Ishikawa (cell line): ENCODE results near the gene CBX8.

Source experiments
- CEBPB ChIP-seq: IDR thresholded peaks from 2 replicates; pipeline ENCODE4 v1.6.1; 2012
- CREB1 ChIP-seq: IDR thresholded peaks from 2 replicates; pipeline ENCODE4 v1.6.1; 2012; ENCODE audit warnings: low read depth
- EGR1 ChIP-seq: IDR thresholded peaks from 2 replicates; pipeline ENCODE4 v1.6.1; 2012
- EP300 ChIP-seq: IDR thresholded peaks from 2 replicates; pipeline ENCODE4 v1.6.1; 2012; ENCODE audit warnings: borderline replicate concordance
- FOXM1 ChIP-seq: IDR thresholded peaks from 2 replicates; pipeline ENCODE4 v1.6.1; 2012; ENCODE audit warnings: low read depth, borderline replicate concordance
- NFIC ChIP-seq: IDR thresholded peaks from 2 replicates; pipeline ENCODE4 v1.6.1; 2012
- RAD21 ChIP-seq: IDR thresholded peaks from 2 replicates; pipeline ENCODE4 v1.6.1; 2012; ENCODE audit warnings: low read depth
- TAF1 ChIP-seq: IDR thresholded peaks from 2 replicates; pipeline ENCODE4 v1.6.1; 2012; ENCODE audit warnings: low read depth, mild to moderate bottlenecking
- TCF12 ChIP-seq: IDR thresholded peaks from 2 replicates; pipeline ENCODE4 v1.6.1; 2012; ENCODE audit warnings: low read depth
- TEAD4 ChIP-seq: IDR thresholded peaks from 2 replicates; pipeline ENCODE4 v1.6.1; 2012
- YY1 ChIP-seq: IDR thresholded peaks from 2 replicates; pipeline ENCODE4 v1.6.1; 2012; ENCODE audit warnings: low read depth
- ZBTB7A ChIP-seq: IDR thresholded peaks from 2 replicates; pipeline ENCODE4 v1.6.1; 2012; ENCODE audit warnings: low read depth
- TF ChIP-seq, protein P1 (sequence below): IDR thresholded peaks from 2 replicates; pipeline ENCODE4 v1.6.1; 2012
- TF ChIP-seq, protein P2 (sequence below): IDR thresholded peaks from 2 replicates; pipeline ENCODE4 v1.6.1; 2012
- TF ChIP-seq, protein P3 (sequence below): IDR thresholded peaks from 2 replicates; pipeline ENCODE4 v1.6.1; 2012; ENCODE audit warnings: low read depth, mild to moderate bottlenecking

The CBX8 gene

DNA sequence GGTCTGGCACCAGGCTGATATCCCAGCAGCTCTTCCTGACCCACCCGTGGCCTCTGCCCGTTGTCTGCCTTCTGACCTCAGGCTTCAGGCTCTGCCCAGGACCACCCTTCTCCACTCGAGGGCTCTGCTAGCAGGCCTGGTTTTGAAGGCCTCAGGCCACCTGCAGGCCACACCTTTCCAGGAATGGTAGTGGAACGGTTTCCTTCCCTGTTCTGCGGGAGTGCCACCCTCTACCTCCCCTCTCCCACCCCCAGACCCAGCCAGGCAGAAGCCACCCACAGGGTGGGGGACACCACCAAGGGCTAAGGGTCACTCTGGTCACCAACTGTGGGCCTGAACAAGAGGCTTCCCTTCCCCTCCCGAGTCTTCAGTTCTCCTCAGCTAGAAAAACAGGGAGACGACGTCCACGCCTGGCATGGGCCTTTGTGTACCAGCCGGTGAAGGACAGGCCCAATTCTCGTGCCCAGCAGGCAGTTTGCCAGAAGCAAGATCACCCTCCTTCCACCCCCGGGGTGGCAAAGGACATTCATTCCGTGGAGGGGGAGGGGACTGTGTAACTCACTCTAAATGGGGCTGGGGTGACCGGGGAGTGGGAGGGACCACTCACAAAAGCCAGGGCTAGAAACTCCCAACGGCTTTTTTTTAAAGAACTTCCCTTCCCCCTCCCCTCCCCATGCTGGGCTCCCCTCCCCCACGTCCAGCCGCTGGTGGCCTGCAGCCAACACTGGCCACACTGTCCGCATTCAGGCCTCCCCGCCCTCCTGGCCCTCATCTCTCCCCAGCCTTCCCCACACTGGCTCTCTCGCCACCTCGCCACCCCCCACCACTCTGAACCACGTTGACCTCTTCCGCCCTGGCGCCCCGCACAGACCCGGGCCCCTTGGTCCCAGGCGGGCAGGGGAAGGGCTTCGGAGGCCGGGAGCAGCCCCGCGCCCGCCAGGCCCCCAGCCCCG lies 34.7 kb upstream of the CBX8 start:
- TF ChIP-seq, protein P1, sequence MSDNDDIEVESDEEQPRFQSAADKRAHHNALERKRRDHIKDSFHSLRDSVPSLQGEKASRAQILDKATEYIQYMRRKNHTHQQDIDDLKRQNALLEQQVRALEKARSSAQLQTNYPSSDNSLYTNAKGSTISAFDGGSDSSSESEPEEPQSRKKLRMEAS, result peak; percentile 46
- no peak for TF ChIP-seq TAF1
- TF ChIP-seq TEAD4, result no peak
- TF ChIP-seq EP300, result peak; percentile 52; the same call in 1 of the 2 replicates
- TF ChIP-seq CREB1, result no peak
- no peak for TF ChIP-seq EGR1
- peak; percentile 83 for TF ChIP-seq NFIC
- TF ChIP-seq ZBTB7A, result no peak
- TF ChIP-seq, protein P2, sequence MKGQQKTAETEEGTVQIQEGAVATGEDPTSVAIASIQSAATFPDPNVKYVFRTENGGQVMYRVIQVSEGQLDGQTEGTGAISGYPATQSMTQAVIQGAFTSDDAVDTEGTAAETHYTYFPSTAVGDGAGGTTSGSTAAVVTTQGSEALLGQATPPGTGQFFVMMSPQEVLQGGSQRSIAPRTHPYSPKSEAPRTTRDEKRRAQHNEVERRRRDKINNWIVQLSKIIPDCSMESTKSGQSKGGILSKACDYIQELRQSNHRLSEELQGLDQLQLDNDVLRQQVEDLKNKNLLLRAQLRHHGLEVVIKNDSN, result no peak
- TF ChIP-seq TCF12, result peak; percentile 54; the same call in 1 of the 2 replicates
- no peak; the same call in 1 of the 2 replicates for TF ChIP-seq YY1
- no peak for TF ChIP-seq RAD21

DNA sequence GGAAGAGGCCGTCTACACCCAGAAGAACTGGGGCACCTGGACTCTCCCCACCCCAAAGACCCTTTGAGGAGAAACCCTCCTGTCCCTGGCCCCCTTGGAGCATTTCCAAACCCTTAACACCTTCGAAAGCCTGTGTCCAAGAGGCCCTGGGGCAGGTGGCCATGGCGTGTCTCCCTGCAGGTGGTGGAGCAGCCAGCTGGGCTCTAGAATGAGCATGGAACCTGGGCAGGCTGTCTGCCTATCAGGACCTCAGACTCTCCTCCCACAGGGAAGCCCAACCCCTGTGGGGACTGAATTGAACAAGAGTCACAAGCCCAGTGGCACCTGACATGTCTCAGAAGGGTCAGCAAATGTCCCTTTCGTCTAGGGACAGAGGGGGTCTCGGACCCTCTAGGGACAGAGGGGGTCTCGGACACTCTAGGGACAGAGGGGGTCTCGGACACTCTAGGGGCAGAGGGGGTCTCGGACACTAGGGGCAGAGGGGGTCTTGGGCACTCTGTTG lies 33.9 kb upstream of the CBX8 start:
- TF ChIP-seq TCF12 (no peak), ZBTB7A (peak; percentile 24; the same call in 1 of the 2 replicates)

DNA sequence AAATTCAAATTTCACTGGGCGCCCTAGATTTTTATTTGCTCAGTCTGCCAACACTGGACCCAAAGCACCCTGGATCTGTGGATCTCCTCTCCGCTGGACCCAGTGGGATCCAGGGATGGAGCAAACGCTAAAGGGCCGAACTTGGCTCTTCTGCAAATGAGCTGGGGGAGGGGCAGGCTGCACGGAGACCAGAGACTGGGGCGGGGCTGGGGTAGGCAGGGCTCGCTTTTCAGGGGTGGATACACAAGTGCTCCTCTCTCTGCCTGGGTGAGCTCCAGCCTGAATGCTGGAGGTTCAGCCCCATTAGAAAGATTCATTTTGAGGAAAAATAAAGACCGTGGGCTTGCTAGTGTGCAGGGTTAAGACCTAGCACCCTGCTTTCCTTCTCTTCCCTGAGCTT lies 33.4 kb upstream of the CBX8 start:
- no peak for TF ChIP-seq RAD21
- TF ChIP-seq, protein P2, result no peak
- TF ChIP-seq, protein P3, sequence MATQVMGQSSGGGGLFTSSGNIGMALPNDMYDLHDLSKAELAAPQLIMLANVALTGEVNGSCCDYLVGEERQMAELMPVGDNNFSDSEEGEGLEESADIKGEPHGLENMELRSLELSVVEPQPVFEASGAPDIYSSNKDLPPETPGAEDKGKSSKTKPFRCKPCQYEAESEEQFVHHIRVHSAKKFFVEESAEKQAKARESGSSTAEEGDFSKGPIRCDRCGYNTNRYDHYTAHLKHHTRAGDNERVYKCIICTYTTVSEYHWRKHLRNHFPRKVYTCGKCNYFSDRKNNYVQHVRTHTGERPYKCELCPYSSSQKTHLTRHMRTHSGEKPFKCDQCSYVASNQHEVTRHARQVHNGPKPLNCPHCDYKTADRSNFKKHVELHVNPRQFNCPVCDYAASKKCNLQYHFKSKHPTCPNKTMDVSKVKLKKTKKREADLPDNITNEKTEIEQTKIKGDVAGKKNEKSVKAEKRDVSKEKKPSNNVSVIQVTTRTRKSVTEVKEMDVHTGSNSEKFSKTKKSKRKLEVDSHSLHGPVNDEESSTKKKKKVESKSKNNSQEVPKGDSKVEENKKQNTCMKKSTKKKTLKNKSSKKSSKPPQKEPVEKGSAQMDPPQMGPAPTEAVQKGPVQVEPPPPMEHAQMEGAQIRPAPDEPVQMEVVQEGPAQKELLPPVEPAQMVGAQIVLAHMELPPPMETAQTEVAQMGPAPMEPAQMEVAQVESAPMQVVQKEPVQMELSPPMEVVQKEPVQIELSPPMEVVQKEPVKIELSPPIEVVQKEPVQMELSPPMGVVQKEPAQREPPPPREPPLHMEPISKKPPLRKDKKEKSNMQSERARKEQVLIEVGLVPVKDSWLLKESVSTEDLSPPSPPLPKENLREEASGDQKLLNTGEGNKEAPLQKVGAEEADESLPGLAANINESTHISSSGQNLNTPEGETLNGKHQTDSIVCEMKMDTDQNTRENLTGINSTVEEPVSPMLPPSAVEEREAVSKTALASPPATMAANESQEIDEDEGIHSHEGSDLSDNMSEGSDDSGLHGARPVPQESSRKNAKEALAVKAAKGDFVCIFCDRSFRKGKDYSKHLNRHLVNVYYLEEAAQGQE, result no peak
- no peak for TF ChIP-seq EP300

DNA sequence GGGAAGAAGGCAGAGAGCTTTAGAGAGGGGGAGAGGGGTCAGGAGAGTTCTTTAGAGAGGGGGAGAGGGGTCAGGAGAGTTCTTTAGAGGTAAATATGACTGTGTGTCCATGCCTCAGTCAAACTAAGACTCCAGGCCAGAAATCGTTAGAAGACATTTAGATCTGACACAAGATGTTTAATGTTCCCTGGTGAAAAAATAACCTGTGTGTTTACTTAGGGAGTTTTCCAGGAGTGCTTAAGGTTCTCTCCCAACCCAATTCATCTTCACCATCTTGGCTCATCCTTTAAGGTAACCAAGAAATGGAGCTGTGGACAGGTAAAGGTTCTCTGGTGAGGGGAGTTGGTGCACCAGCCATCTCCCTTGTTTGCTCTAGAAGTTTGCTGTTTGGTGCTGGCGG lies 32.6 kb upstream of the CBX8 start:
- TF ChIP-seq, protein P3, result no peak
- TF ChIP-seq CEBPB, result no peak
- no peak for TF ChIP-seq ZBTB7A
- TF ChIP-seq FOXM1, result no peak
- no peak for TF ChIP-seq RAD21
- TF ChIP-seq TCF12, result no peak
- TF ChIP-seq, protein P1, result no peak
- TF ChIP-seq YY1, result no peak
- TF ChIP-seq, protein P2, result no peak
- no peak for TF ChIP-seq EGR1
- no peak for TF ChIP-seq EP300

DNA sequence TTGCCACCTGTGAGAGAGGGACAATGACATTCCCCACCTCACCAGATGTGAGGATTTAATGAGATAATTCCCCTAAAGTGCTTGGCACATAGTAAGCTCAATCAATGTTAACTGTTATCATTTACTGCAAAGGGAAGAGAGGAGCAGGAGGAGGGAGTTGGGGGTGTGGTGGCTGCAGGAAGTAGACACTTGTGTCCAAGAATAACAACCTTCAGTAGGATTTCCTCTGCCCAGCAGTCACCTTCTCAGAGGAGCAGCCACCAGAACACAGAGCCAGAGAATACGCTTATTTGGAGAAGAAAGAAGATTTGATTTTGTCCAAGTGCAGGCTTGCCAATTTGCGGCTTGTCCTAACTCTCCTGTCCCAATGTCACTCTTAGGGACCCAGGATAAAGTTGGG lies 32.1 kb upstream of the CBX8 start:
- TF ChIP-seq EGR1 (no peak), TCF12 (no peak), NFIC (no peak), CREB1 (no peak), FOXM1 (no peak), ZBTB7A (no peak), TEAD4 (no peak)
